NAMALWA (cell line): ENCODE data around the gene OR4C3.
"Not testable (repeated sequence)": the region's sequence is repeated elsewhere in the genome, so short reads cannot be mapped to it uniquely, and the experiment has no call there.

Experiments
- DNase-seq: peaks from one replicate; pipeline ENCODE4 v3.0.0-alpha.2; 2015; ENCODE audit warnings: low spot score

OR4C3 gene

DNA sequence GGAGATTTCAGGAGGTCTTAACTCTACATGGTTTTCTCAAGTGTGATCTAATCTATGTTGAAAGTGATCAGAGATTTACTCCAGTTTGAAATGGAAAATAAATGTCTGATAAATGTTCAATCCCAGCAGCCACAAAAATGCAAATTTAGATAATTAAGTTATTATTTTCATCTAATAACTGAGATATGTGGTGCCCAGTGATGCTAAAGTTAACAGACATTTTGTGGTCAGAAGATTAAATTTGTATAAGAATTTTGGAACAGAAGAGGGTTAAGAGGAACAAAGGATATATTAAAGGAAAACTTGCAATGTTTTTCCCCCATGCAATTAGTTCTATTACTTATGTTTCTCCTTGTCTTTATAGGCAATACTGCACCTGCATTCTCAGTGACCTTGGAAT lies at the start of gene OR4C3:
OR4C3 (plus strand) TSS at position 301 of the 400 bp plus-strand sequence. CDS start 102 bp downstream, outside the sequence.
- DNase-seq, result not testable (repeated sequence)

DNA sequence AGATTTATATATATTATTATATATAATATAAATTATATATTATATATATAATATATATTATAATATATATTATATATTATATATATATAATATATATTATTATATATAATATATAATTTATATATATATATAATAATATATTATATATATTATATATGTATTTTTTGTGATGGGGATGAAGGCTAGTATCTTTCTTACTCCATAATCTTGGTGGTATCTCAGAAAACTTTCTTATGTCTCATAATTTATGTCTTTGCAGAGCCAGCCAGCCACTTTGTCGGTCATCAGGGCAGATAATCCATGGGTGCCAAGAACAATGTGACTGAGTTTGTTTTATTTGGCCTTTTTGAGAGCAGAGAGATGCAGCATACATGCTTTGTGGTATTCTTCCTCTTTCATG lies 18.8 kb upstream of the OR4C3 start, which contains the start of gene OR4S1:
OR4S1 (plus strand) TSS at position 301 of the 400 bp plus-strand sequence; CDS start at position 301, 0 bp downstream.
- no peak for DNase-seq

DNA sequence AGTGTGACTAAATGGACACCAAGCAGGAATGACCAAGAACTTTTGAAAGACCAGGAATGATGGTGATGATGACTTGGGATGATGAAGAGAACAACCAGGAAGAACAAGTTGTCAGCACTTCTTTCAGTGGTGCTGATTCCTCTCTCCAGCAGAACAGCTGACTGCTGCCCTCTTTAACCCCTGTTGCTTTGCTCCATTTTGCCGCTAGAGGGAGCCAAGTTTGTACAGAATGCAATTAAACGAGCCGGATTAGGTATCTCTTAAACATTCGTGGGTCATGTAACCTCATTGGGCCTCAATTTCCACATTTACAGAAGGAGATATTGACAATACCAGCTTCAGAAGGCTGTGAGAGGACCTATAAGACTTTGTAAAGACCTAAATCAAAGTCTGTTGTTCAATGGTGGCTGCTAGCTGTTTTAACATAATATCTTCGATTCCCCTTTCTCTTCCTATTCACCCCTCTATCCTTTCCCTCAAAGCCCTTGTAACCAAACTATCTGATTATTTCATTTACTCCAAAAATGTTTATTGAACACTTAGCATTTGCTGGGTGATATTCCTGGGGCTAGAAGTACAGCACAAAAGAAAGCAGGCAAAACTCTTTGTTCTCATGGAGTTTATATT lies 16.8 kb upstream of the OR4C3 start:
- peak; percentile 83 for DNase-seq

DNA sequence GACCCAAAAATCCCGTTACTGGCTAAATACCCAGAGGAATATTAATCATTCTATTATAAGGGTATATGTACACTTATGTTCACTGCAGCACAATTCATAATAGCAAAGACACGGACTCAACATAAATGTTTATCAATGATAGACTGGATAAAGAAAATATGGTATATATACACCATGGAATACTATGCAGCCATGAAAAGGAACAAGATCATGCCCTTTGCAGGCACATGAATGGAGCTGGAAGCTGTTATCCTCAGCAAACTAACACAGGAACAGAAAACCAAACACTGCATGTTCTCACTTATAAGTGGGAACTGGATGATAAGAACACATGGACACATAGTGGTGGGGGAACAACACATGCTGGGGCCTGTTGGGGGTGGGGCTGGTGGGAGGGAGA lies 11.1 kb upstream of the OR4C3 start:
- not testable (repeated sequence) for DNase-seq

DNA sequence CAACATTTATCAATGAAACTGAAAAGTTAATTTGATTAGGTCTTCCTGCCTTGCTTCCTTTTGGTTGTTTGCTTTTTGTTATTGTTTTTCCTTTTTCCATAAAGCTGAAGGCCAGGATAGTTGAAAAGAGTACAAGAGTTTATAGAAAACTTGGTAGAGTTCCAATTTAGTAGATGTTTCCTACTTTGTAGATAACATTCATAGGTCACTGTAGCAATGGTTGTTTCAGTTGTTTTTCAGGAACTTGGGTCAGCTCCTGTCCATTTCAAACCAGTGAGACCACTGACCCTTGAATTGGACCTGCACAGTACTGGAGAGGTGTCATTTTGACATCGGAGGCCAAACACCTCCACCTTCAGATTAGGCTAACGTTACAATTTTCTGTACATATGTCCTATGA lies 4.9 kb upstream of the OR4C3 start:
- not testable (repeated sequence) for DNase-seq

DNA sequence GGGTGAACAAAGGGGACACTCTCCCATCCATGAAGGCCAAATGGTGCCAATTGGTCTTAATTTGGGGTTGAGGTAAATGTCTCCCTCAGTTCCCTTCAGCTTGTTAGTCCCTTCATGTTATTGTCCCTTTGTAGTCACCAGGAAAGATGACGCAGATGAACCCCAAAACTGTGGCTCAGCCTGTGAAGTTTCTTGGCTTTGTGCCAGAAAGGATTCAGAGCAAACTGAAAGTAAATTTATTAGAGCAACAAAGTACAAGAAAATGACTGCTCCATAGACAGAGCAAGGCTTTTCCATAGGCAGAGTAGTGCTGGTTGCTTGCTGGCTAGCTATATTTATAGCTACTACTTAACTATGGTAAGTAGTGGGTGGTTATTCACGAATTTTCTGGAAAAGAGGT lies 16.7 kb downstream of the OR4C3 start:
- DNase-seq, result no peak

DNA sequence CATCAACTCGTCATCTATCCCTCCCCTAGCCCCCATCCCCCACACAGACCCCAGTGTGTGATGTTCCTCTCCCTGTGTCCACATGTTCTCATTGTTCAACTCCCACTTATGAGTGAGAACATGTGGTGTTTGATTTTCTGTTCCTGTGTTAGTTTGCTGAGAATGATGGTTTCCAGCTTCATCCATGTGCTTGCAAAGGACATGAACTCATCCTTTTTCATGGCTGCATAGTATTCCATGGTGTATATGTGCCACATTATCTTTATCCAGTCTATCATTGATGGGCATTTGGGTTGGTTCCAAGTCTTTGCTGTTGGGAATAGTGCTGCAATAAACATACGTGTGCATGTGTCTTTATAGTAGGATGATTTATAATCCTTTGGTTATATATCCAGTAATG lies 17.8 kb downstream of the OR4C3 start:
- not testable (repeated sequence) for DNase-seq

DNA sequence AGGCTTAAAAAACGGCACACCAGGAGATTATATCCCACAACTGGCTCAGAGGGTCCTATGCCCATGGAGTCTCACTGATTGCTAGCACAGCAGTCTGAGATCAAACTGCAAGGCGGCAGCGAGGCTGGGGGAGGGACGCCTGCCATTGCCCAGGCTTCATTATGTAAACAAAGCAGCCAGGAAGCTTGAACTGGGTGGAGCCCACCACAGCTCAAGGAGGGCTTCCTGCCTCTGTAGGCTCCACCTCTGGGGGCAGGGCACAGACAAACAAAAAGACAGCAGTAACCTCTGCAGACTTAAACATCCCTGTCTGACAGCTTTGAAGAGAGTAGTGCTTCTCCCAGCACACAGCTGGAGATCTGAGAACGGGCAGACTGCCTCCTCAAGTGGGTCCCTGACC lies 21.6 kb downstream of the OR4C3 start:
- DNase-seq, result not testable (repeated sequence)

DNA sequence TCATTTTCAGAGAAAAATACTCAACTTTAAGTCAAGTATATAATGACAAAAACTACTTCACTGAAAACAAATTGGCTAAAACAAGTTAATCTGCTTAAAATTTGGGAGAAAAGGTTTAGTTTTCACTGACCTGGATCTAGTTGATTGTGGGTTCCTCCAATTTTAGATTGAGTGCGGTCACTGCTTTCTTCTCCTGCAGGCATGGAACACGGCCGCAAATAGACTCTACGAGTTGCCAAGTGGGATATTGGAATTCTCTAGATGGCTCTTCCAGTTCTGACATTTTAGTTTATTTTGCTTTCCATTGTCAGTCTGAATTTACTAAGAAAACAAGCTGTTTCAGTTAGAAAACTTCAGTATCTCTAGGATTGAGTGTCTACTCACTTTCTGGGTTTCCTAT lies 29.3 kb downstream of the OR4C3 start:
- no peak for DNase-seq

DNA sequence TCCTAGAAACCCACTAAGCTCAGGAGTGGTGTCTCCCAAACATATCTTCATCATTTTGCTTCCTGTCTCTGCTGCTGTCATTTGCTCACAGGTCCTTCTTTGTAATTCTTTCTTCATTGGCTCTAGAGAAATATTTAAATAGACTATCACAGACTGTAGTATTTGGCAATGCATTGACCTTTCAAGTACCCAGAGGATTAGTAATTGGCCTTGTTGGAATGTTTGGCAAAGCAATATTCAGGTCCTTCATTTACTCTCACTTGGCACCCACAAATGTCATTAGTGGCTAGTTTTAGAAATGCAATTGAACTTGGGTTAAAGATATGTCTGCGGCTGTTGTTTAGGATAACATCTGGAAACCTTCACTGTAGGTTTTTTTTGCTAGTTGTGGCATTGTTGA lies 30.0 kb downstream of the OR4C3 start:
- no peak for DNase-seq

DNA sequence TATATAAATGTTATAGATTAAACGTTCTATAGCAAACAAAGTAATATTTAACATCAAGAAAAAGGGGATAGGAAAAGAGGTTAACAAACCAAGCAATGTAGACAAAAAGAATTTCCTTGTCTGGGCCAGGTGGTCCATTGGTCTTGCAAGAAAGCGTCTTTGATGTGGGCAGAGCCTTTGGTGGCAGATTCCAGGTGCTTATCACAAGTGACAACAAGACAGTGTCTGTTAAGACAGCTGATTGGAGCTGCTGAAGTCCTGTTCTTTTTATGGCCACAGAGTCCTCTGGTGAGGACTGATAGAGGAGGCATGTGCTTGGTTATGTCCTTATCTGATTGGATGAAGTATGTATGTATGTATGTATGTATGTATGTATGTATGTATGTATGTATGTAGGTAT lies 36.6 kb downstream of the OR4C3 start:
- not testable (repeated sequence) for DNase-seq

DNA sequence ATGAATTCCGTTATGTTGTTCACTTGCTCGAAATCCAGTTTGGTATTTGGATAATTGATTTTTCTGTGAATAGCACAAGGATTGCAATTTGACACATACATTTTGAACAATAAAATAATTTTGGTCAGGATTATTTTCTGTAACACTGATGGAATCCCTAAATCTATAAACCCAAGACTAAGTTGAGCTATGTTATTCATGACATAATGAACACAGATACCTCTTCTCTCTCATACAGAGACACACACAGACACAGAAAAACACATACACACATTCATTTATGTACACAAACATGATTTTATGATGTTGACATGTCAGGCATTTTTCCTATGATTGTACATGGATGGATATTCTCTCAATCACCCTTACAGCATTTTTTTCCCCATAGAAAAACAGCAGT lies 41.6 kb downstream of the OR4C3 start, which contains the start of gene OR4C5:
OR4C5 (minus strand) TSS at position 101 of the 400 bp plus-strand sequence; CDS start at position 101, 0 bp downstream.
- DNase-seq, result no peak
